Nephron (organoid): Measurements from ENCODE around the gene YARS1.

Experiments used
- H3K27ac Mint-ChIP-seq, 3 experiments: 2 replicates each; pipeline ENCODE4 v1.8.0; 2020; ENCODE audit warnings: mixed read lengths in 3 of 3, mild to moderate bottlenecking in 2 of 3, moderate library complexity in 1 of 3
- H3K27me3 Mint-ChIP-seq: 2 replicates; pipeline ENCODE4 v1.8.0; 2021; ENCODE audit warnings: low read depth, mild to moderate bottlenecking, moderate library complexity, mixed read lengths
- H3K36me3 Mint-ChIP-seq: 2 replicates; pipeline ENCODE4 v1.8.0; 2020; ENCODE audit warnings: low read depth, mixed read lengths
- H3K4me1 Mint-ChIP-seq: 2 replicates; pipeline ENCODE4 v1.8.0; 2020; ENCODE audit warnings: mixed read lengths
- H3K4me3 Mint-ChIP-seq, 3 experiments: 2 replicates each; pipeline ENCODE4 v1.8.0; 2020; ENCODE audit warnings: mild to moderate bottlenecking in 3 of 3, mixed read lengths in 3 of 3, moderate library complexity in 2 of 3
- H3K9me3 Mint-ChIP-seq: 2 replicates; pipeline ENCODE4 v1.8.0; 2020; ENCODE audit warnings: mixed read lengths
- CTCF ChIP-seq, 3 experiments: fragments of 200-600 bp; sonication (generic); IDR thresholded peaks; one replicate each; pipeline ENCODE4 v1.5.0; 2021; ENCODE audit warnings: antibody characterized with exemption in 3 of 3; ENCODE audit not compliant: unreplicated experiment in 3 of 3

The YARS1 gene

GRCh38 chr1:32786856-32787255, 30.3 kb downstream of the YARS1 start:
- TF ChIP-seq CTCF (IDR thresholded peaks at IDR 0.05; ENCODE audit: unreplicated experiment in 3 of 3), result peak; percentile 35 to 48 (median 38)
- Mint-ChIP-seq H3K9me3 (no peaks in the 10 kb centered on the region), H3K36me3 (peaks cover 43% of the 10 kb centered on the region), H3K27me3 (no peaks in the 10 kb centered on the region), H3K4me1 (no peaks in the 10 kb centered on the region), H3K27ac (peak overlapping the region in 1 of 3 experiments; percentile 23), H3K4me3 (no peak overlapping the region)

DNA sequence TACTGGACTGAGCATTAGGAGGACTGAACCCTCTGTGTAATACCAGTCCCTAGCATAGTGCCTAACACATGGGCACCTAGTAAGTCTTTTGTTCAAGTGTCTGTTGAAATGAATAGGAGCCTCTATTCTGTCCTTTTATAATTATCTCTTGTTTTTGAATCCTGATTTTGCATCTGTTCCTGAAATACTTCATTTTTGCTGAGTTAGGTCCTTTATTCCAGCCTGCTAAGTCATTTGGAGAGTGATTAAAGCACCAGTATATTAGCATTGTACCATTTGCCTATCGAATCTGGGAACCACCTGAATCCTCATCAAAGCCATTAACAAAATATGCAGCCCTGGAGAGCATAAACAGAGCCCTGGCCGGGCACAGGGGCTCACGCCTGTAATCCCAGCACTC, 32.3 kb downstream of the YARS1 start:
- H3K27ac Mint-ChIP-seq, result no peak overlapping the region
- no peaks in the 10 kb centered on the region for H3K27me3 Mint-ChIP-seq
- no peak overlapping the region for H3K4me3 Mint-ChIP-seq
- TF ChIP-seq CTCF (IDR thresholded peaks at IDR 0.05; ENCODE audit: unreplicated experiment in 3 of 3), result no peak
- peaks cover 46% of the 10 kb centered on the region for H3K36me3 Mint-ChIP-seq
- no peaks in the 10 kb centered on the region for H3K4me1 Mint-ChIP-seq
- H3K9me3 Mint-ChIP-seq, result no peaks in the 10 kb centered on the region

- peaks cover 55% of the 10 kb centered on the region for H3K36me3 Mint-ChIP-seq
- H3K4me1 Mint-ChIP-seq, result no peaks in the 10 kb centered on the region
- no peaks in the 10 kb centered on the region for H3K9me3 Mint-ChIP-seq
- TF ChIP-seq CTCF (IDR thresholded peaks at IDR 0.05; ENCODE audit: unreplicated experiment in 3 of 3), result no peak
- peak overlapping the region in 1 of 3 experiments; percentile 2 for H3K27ac Mint-ChIP-seq
- H3K4me3 Mint-ChIP-seq, result no peak overlapping the region
- H3K27me3 Mint-ChIP-seq, result no peaks in the 10 kb centered on the region
Observed at GRCh38 chr1:32783851-32784250, 33.3 kb downstream of the YARS1 start.

- Mint-ChIP-seq H3K36me3 (peaks cover 61% of the 10 kb centered on the region), H3K9me3 (no peaks in the 10 kb centered on the region), H3K27ac (no peak overlapping the region), H3K27me3 (no peaks in the 10 kb centered on the region), H3K4me3 (no peak overlapping the region), H3K4me1 (no peaks in the 10 kb centered on the region)
- no peak for TF ChIP-seq CTCF (IDR thresholded peaks at IDR 0.05; ENCODE audit: unreplicated experiment in 3 of 3)
Observed at GRCh38 chr1:32782086-32782485, 35.1 kb downstream of the YARS1 start.

- Mint-ChIP-seq H3K4me1 (peaks cover 3% of the 10 kb centered on the region), H3K4me3 (no peak overlapping the region), H3K9me3 (no peaks in the 10 kb centered on the region), H3K36me3 (peaks cover 54% of the 10 kb centered on the region), H3K27ac (no peak overlapping the region), H3K27me3 (no peaks in the 10 kb centered on the region)
- TF ChIP-seq CTCF (IDR thresholded peaks at IDR 0.05; ENCODE audit: unreplicated experiment in 3 of 3), result no peak
Observed at GRCh38 chr1:32780628-32781234, 36.4 kb downstream of the YARS1 start.

- Mint-ChIP-seq H3K9me3 (no peaks in the 10 kb centered on the region), H3K4me1 (peaks cover 10% of the 10 kb centered on the region), H3K27me3 (no peaks in the 10 kb centered on the region), H3K4me3 (no peak overlapping the region), H3K27ac (no peak overlapping the region), H3K36me3 (peaks cover 55% of the 10 kb centered on the region)
- TF ChIP-seq CTCF (IDR thresholded peaks at IDR 0.05; ENCODE audit: unreplicated experiment in 3 of 3), result no peak
Observed at GRCh38 chr1:32780005-32780404, 37.2 kb downstream of the YARS1 start.
